Myocyte (in vitro differentiated cells): ENCODE data around the gene ST6GALNAC1. TPM values are rescaled to one million over a fixed set of nuclear protein-coding genes. Genes with fewer than 3 reads are reported as not detected.

Experiments used
- DNase-seq: peaks from one replicate; pipeline ENCODE4 v3.0.0-alpha.2; 2012; ENCODE audit warnings: low read depth
- polyA plus RNA-seq: library from polyadenylated mRNA; unstranded; fragments of >200 nt; gene quantifications from one replicate; pipeline ENCODE4 v1.2.1, GENCODE V29; 2012; ENCODE audit warnings: missing spikeins
- total RNA-seq: library from RNA; depleted of rRNA; stranded (reverse); fragments of >200 nt; gene quantifications from 2 replicates; pipeline ENCODE4 v1.2.3, GENCODE V29; 2014

Gene ST6GALNAC1, protein sequence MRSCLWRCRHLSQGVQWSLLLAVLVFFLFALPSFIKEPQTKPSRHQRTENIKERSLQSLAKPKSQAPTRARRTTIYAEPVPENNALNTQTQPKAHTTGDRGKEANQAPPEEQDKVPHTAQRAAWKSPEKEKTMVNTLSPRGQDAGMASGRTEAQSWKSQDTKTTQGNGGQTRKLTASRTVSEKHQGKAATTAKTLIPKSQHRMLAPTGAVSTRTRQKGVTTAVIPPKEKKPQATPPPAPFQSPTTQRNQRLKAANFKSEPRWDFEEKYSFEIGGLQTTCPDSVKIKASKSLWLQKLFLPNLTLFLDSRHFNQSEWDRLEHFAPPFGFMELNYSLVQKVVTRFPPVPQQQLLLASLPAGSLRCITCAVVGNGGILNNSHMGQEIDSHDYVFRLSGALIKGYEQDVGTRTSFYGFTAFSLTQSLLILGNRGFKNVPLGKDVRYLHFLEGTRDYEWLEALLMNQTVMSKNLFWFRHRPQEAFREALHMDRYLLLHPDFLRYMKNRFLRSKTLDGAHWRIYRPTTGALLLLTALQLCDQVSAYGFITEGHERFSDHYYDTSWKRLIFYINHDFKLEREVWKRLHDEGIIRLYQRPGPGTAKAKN
- 0.21 TPM in 1 of 2 replicates, not detected in the other for total RNA-seq
- not detected for polyA plus RNA-seq

- no peak for DNase-seq
Measured at GRCh38 chr17:76643553-76644148, at the start of gene ST6GALNAC1. Gene ST6GALNAC1 (minus strand): TSS chr17:76643757. CDS start chr17:76643638, 119 bp downstream.

- no peak for DNase-seq
Measured at GRCh38 chr17:76691379-76692191, 48.0 kb upstream of the ST6GALNAC1 start.

DNA sequence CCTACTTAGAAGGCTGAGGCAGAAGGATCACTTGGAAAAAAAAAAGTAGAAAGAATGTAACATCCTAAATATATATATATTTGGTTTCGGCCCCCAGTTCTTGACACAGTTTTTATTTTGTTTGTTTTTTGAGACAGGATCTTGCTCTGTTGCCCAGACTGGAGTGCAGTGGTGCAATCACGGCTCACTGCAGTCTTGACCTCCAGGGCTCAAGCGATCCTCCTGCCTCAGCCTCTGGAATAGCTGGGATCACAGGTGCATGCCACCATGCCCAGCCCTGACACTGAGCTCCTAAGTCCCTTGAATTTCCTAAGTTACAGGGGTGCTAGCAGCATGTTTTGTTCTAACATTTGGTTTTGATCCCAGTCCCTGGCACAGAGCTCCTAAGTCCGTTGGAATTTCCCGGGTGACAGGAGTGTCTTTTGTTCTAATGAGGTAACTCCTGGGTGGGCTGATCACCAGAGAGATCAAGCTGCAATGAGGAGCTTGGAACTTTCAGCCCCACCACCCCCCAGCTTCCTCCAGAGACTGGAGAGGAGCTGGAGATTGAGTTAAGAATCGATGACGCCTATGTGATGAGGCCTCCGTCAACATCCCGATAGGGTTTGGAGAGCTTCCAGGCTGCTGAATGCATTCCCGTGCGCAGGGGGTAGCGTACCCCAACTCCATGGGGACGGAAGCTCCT lies 47.2 kb upstream of the ST6GALNAC1 start:
- no peak for DNase-seq

- no peak for DNase-seq
Measured at GRCh38 chr17:76689859-76690258, 46.3 kb upstream of the ST6GALNAC1 start.

GRCh38 chr17:76688165-76688622 lies 44.6 kb upstream of the ST6GALNAC1 start:
- peak; percentile 85 for DNase-seq

- DNase-seq, result no peak
Measured at GRCh38 chr17:76687298-76688164, 44.0 kb upstream of the ST6GALNAC1 start.

GRCh38 chr17:76686538-76687297 lies 43.2 kb upstream of the ST6GALNAC1 start:
- no peak for DNase-seq

DNA sequence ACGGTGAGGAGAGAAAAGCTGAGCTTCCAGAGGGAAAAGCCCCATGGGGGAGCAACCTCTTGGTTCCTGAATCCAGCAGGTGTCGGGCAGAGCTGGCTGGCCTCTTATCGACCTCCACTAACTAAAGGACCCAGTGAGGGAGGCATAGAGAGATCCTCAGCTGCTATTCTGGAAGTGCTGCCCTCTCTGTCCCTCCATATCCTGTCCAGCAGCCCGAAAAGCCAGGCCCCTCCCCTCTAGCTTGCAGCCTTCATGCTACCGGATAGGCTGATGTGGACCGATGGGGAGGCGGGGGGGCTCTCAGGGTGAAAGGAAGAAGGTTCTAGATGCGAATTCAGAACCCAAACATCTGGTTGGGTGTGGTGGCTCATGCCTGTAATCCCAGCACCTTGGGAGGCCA lies 42.3 kb upstream of the ST6GALNAC1 start:
- no peak for DNase-seq

DNA sequence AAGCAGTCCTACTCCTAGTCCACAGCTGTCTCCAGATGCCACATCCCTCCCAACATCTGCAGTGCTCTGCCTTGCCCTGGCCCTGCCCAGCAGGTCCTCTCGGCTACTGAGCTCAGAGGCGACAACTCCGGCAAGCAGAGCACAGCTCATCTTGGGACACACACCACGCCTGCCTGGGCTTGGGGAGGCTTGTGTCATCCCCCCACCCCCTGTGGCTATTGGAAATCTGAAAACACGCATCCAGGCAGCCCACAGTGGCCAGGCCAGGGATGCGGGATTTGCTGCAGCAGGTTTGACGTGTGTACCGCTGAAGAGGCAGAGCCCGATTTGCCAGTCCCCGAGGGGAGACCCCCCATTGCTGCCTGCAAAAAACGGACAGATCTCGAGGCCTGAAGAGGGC lies 41.8 kb upstream of the ST6GALNAC1 start:
- no peak for DNase-seq

DNA sequence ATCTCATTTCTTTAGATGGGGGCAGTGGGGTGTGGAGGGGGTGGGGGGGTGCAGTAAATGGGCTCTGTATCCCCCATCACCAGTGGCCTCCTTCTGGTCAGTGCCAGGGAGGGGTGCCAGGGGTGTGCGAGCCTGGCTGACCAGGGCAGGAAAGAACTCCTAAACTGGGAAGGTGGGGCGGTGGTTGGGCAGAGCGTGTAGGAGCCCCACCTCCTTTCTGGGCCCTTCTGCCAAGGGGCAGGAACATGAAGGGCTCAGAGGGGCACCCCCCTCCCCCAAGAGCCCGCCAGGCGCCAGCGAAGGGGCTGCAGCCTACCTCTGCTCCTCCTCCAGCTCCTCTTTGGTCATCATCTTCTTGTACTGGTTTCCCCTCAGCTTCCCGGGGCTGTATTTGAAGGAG lies 41.2 kb upstream of the ST6GALNAC1 start:
- DNase-seq, result no peak

DNA sequence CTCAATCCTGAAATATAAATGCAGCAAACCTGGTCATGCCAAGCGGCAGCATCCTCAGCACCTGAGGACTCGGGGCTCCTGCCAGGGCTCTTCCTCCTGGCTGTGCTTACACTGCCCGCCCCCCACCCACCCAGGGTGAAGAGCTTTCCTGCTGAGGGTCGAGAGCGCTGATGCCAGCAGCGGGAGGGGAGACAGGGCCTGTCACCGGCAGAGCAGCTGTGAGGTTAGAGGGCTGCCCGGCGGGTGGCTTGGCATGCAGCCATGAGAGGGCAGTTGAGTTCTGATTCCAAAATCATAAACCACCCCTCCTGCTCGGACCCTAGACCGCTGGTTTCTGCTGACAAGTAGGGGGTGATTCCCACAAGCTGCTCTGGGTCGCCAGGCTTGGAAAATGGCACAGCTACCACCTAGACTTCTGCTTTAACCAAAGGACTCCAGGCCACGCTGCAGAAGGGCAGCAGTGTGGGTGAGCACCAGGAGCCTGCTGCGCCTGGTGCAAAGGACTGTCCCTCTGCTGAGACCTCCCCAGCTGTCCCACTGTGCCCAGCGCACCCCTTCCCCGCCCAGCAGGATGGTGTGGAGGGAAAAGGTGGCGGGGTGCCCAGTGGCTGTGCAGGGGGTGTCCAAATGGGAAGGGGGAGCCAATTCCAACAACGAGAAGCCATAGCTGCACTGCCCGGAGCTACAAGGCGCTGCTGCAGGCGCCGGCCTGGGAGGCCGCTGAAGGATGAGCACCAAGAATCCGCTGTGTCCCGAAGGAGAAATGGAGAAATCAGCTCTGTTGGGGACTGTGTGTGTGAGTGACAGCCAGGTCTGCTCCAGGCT lies 40.6 kb upstream of the ST6GALNAC1 start:
- peak; percentile 83 for DNase-seq

DNA sequence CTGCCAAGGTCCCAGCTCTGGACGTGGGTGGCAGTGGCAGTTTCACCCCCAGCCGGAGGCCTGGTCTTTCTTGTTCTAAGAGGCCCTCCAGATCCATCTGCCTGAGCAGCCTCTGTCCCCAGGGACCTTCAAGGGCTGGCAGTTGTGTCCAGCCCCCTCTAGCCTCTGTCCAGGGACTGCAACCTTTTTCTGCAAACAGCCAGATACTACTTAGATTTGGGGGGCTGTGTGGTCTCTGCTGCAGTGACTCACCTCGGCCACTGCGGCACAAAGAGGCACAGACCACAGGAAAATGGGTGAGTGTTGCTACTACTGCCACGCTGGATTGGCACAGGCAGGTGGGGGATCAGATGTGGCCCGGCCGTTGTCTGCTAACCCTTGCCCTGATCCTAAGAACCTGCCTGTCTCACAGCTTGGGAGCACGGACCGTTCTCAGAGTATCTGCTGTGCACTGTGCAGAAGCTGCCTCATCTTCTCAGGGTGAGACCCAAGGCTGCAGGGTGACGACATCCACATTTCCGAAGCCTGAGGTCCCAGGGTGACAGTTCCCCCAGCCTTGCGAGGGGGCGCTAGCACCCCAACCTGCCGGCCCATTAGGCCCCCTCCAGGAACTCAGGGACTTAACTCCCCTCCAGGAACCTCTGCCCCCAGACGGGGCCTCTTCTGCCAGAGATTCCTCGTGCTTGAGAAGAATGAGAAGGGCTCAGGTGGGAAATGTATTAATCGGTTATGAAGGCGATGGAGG lies 39.6 kb upstream of the ST6GALNAC1 start:
- DNase-seq, result peak; percentile 89

- DNase-seq, result peak; percentile 99
Measured at GRCh38 chr17:76682296-76682695, 38.7 kb upstream of the ST6GALNAC1 start.

GRCh38 chr17:76681222-76682137 lies 37.9 kb upstream of the ST6GALNAC1 start:
- peak; percentile 96 for DNase-seq

- no peak for DNase-seq
Measured at GRCh38 chr17:76679239-76679638, 35.7 kb upstream of the ST6GALNAC1 start.

DNA sequence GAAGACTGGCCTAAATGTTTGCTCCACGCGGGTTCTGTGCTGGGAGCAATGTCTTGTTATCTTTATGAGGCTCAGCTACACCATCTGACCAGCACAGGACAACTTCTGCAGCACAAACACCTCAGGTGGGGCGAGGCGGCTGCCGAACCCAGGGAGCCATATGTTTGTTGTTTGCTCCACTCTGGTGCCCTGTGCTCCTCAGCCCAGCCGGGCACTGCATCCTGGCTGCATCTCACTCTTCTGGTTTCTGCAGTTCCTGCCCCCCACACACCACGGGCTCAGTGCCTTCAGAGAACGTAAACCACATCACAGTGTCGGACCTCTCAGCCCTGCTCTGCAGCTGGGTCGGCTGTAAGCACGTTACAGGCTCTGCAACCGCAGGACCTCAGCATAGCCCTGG lies 34.8 kb upstream of the ST6GALNAC1 start:
- DNase-seq, result no peak
